Melanocyte of skin (primary cell): Measurements from ENCODE around the gene C6orf47. TPM values are rescaled to one million over a fixed set of nuclear protein-coding genes. Genes with fewer than 3 reads are reported as not detected.

ENCODE experiments used
- small RNA-seq, 2 donors: library from RNA; depleted of rRNA; stranded (forward); fragments of <200 nt; gene quantifications; one replicate each; pipeline ENCODE3, GENCODE V24; 2012
- total RNA-seq, 2 donors: library from RNA; depleted of rRNA; stranded (reverse); fragments of >200 nt; gene quantifications; 2 replicates each; pipeline ENCODE4 v1.2.3, GENCODE V29; 2012

The C6orf47 gene
- total RNA-seq = 10 to 100 TPM; 21.3 to 23.1 TPM

DNA sequence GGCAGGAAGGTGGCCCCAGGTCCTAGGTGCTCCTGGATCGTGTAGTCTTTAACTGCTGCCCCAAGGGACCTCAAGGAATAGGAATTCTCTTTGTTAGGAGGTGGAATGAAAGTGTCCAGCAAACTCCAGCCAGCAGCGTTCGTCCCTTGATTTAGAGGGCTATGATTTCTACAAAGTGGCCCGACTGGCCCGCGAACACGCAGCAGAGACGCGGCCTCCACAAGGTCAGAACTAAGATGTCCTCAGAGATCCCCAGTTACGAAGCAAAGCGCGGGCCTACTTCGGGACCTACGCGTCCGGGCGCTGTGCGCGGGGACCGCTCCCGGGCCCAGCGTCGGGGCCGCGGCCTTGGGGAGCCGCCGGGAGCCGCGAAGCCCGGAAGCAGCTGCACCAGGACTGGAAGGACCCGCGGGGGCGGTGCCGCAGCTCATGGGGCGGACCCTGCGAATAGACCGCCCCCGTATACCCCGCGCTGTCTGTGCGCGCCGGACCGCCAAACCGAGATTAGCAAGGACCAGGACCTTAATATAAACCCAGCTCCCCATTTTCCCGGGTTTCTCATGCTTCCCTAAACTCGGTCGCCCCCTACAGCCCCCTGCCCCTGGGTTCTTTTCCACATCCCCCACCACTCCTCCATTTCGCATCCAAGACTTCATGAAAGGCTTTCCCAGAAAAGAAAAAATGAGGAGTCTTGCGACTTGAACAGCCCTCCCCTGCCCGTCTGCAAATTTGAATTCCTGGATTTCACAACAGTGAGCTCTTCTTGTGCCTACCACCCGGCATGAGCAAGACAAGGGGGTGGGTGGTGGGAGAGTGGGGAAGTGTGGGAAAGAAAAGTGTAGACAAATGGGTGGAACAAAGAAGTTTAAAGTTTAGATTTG, at the start of gene C6orf47:
TSS of gene C6orf47 (minus strand) at position 398 of the 881 bp plus-strand sequence. CDS start 831 bp downstream, outside the sequence.

GRCh38 chr6:31706599-31706998, 46.0 kb upstream of the C6orf47 start, which contains the start of gene LY6G6F:
Gene LY6G6F, plus strand, starts transcription at chr6:31706866. Its CDS starts 41 bp downstream, at chr6:31706907.

GRCh38 chr6:31702819-31703716, 42.5 kb upstream of the C6orf47 start, which contains the start of gene ABHD16A:
Gene ABHD16A, minus strand, starts transcription at chr6:31703324. Its CDS starts 43 bp downstream, at chr6:31703281.

DNA sequence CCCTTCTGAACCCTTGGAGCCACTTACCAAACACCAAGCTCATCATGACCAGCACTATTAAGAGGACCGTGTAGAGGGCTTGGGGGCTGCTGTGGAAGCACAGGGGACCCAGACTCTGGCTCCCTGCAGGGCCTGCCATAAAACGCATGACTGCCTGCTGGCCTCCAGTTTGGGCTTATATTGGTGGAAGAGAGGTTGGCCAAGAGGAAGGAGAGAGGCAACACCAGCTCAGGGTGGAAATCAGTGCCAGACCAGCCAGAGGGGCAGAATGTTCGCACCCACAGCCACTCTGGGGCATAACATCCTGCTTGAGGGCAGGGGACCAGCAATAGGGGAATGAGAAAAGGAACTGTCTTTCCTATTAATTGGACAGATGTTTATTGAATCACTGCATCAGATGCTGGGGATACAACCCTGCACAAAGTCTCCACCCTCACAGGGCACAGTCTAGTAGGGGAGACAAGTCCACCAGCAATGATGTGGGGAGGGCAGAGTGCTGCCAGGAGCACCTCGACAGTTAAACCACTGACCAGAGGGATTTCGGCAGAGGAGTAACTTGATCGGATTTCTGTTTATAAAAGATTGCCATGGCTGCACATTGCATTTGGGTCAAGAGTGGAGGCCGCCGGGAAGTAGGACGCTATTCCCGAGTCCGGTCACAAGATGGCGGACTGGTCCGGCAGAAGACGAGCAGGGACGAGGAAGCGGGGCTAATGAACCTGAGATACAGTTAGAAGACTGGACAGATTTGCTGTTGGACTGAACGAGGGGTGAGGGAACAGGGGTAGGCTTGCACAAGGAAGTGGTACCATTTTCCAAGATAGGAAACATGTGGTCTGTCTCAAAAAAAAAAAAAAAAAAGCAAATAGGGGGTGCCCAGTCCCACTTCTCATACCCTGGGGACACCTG, 19.9 kb upstream of the C6orf47 start, which contains the start of gene LY6G5C:
TSS of gene LY6G5C (minus strand) at position 842 of the 909 bp plus-strand sequence. CDS start at position 148, 694 bp downstream.

GRCh38 chr6:31669676-31670075, 9.1 kb upstream of the C6orf47 start, which contains the start of gene LY6G5B:
Gene LY6G5B, plus strand, starts transcription at chr6:31669976. Its CDS starts 975 bp downstream, at chr6:31670951.

DNA sequence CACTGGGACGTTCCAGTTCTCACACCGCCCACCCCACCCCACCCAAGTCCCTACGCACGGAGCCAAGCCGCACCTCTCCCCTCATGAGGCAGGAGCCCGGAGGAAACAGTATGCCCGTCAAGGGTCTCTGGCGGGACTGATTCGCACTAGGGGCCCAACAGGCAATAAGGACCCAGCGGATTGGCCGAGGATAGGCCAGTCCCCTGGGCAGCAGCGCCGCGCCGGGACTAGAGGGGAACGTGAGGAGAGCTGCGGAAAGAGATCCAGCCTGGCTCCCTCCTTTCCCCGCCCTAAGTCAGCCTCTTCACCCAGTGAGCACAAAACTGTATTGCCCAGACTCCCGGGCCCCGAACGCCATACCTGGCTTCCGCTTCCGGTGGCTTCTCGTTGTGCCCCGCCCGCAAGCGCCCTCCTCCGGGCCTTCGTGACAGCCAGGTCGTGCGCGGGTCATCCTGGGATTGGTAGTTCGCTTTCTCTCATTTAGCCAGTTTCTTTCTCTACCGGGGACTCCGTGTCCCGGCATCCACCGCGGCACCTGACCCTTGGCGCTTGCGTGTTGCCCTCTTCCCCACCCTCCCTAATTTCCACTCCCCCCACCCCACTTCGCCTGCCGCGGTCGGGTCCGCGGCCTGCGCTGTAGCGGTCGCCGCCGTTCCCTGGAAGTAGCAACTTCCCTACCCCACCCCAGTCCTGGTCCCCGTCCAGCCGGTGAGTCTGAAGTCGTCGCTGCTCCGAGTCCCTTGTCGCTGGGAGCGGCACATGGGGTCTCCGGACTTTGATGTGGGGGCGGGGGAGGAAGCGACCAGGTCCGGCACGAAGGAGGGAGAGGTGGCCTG, 5.1 kb upstream of the C6orf47 start, which contains the start of gene CSNK2B:
TSS of gene CSNK2B (plus strand) at position 580 of the 836 bp plus-strand sequence. CDS start 752 bp downstream, outside the sequence.

DNA sequence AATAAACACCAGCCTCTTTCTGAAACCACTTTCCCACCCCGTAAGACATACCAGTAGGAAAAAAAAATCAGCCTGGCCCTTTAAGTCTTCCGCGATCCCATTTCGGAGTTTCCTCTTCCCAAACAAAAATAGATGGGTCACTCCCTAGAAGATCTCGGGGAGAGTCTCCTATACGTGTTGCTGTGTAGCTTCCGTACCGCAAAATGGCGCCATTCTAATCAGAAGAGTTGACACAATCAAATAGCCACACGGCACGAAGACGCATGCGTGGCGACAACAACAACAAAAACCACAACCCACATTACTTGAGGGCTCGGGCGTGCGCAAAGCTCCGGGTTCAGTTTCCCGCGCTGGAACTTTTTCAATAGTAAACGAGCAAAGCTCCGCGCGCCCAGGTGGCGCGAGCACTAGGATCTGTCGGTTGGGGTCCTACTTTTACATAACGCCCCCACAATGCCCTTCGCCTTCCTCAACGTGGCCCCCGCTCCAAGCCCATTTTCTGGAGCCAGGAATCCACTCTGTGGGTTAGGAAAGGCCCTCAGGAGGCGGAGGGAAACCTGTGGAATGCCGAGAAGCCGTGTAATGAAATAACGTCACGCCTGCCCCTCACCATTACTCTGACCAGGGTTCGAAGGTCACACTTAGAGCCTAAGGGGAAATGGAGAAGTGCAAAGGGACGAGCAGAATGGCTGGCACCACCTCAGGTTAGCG, 4.4 kb upstream of the C6orf47 start, which contains the start of gene GPANK1:
TSS of gene GPANK1 (minus strand) at position 208 of the 711 bp plus-strand sequence. CDS start 519 bp downstream, outside the sequence.

GRCh38 chr6:31655349-31656237, 5.0 kb downstream of the C6orf47 start, which contains the start of gene APOM:
Gene APOM, plus strand, starts transcription at chr6:31655894. Its CDS starts 73 bp downstream, at chr6:31655967.

GRCh38 chr6:31620586-31621319, 39.8 kb downstream of the C6orf47 start, which contains the start of gene PRRC2A:
Gene PRRC2A, plus strand, starts transcription at chr6:31620715. Its CDS starts 2,075 bp downstream, at chr6:31622790.

DNA sequence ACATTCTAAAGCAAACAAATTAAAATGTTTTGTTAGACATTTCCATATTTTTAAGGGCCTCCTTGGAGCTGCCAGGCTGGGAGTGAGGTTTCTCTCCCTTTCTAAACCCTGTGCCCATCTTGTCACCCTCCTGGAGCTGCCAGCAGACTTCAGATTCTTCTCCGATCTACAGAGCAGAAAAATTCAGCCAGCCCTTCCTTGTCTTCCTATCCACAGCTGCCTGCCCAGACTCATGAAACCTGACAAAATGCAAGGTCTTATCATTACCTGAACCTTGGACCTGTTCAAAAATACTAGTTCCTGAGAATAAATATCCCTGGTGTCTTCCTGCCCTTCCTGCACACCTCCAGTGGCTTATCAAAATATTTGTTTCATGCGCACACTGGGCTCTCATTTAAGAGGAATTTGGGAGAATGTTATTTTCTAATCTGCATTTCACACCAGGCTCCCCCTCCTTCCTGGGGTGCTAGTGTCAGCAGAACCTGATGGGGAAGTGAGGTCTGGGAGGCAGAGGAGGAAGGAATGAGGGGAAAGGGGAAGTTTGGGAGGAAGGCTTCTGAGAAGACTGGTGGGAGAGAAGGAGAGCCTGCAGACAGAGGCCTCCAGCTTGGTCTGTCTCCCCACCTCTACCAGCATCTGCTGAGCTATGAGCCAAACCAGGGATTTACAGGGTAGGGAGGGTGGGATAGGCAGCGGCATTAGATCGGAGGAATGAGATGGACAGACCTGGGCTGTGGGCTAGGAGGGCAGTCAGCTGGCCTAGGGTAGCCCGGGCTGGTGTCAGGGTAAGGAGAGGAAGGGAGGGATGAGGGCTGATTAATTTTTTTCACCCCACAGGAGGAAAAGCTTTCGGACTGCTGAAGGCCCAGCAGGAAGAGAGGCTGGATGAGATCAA, 45.6 kb downstream of the C6orf47 start, which contains the start of gene AIF1:
TSS of gene AIF1 (plus strand) at position 551 of the 895 bp plus-strand sequence. CDS start at position 647, 96 bp downstream.

Small RNA genes within 50 kb of the gene (small RNA-seq; reads per million reads assigned to genes)
- gene MIR4646 = 0 to 0.23 reads per million in 2 donors
- 0.29 to 0.30 reads per million in 2 donors for gene MIR6832
- 0 reads per million in 2 donors for gene RF00019
- 185 to 388 reads per million in 2 donors for gene SNORA38
- gene UQCRHP1 = 0 reads per million in 2 donors

Other genes with a start within 250 kb of the C6orf47 start
- gene MICB, start 162.6 kb downstream of the C6orf47 start, total RNA-seq = 10 to 100 TPM; 11.4 to 19.3 TPM
- gene MCCD1, start 131.8 kb downstream of the C6orf47 start, total RNA-seq = not detected
- gene DDX39B, start 118.8 kb downstream of the C6orf47 start, total RNA-seq = 100 to 1,000 TPM; 257 to 581 TPM
- gene ATP6V1G2, start 114.2 kb downstream of the C6orf47 start, total RNA-seq = 1 to 10 TPM in 1 of 2 donors, under 1 TPM in 1; 0.33 to 1.0 TPM
- gene NFKBIL1, start 113.2 kb downstream of the C6orf47 start, total RNA-seq = 10 to 100 TPM; 21.6 to 27.5 TPM
- under 1 TPM in 1 of 2 donors, not detected in 1; under 0.01 TPM for gene LTA, start 88.5 kb downstream of the C6orf47 start, total RNA-seq
- gene TNF, start 85.2 kb downstream of the C6orf47 start, total RNA-seq = under 1 TPM; under 0.01 to 0.34 TPM
- not detected for gene LTB, start 78.4 kb downstream of the C6orf47 start, total RNA-seq
- gene LST1, start 74.5 kb downstream of the C6orf47 start, total RNA-seq = not detected
- gene NCR3, start 67.8 kb downstream of the C6orf47 start, total RNA-seq = not detected
- gene AIF1, start 45.5 kb downstream of the C6orf47 start, total RNA-seq = not detected
- 10 to 100 TPM; 68.5 to 72.3 TPM for gene PRRC2A, start 40.1 kb downstream of the C6orf47 start, total RNA-seq
- 100 to 1,000 TPM; 125 to 160 TPM for gene BAG6, start 8.1 kb downstream of the C6orf47 start, total RNA-seq
- 1 to 10 TPM in 1 of 2 donors, under 1 TPM in 1; 0.33 to 1.0 TPM for gene APOM, start 4.9 kb downstream of the C6orf47 start, total RNA-seq
- gene GPANK1, start 4.2 kb upstream of the C6orf47 start, total RNA-seq = 10 to 100 TPM; 13.1 to 17.3 TPM
- gene CSNK2B, start 5.3 kb upstream of the C6orf47 start, total RNA-seq = 100 to 1,000 TPM; 142 to 170 TPM
- 1 to 10 TPM in 1 of 2 donors, under 1 TPM in 1; 1.00 to 2.1 TPM for gene LY6G5B, start 9.2 kb upstream of the C6orf47 start, total RNA-seq
- under 1 TPM; under 0.01 to 0.67 TPM for gene LY6G5C, start 20.3 kb upstream of the C6orf47 start, total RNA-seq
- gene ABHD16A, start 42.5 kb upstream of the C6orf47 start, total RNA-seq = 10 to 100 TPM; 47.0 to 53.0 TPM
- gene LY6G6F, start 46.1 kb upstream of the C6orf47 start, total RNA-seq = not detected
- gene LY6G6D, start 54.6 kb upstream of the C6orf47 start, total RNA-seq = not detected
- not detected for gene LY6G6C, start 61.0 kb upstream of the C6orf47 start, total RNA-seq
- not detected for gene MPIG6B, start 62.6 kb upstream of the C6orf47 start, total RNA-seq
- gene DDAH2, start 68.5 kb upstream of the C6orf47 start, total RNA-seq = 10 to 100 TPM; 10.3 to 22.0 TPM
- 100 to 1,000 TPM; 511 to 845 TPM for gene CLIC1, start 75.8 kb upstream of the C6orf47 start, total RNA-seq
- gene MSH5, start 79.2 kb upstream of the C6orf47 start, total RNA-seq = 10 to 100 TPM; 17.6 to 22.0 TPM
- 1 to 10 TPM in 1 of 2 donors, under 1 TPM in 1; 0.69 to 1.7 TPM for gene SAPCD1, start 101.9 kb upstream of the C6orf47 start, total RNA-seq
- not detected for gene VWA7, start 116.5 kb upstream of the C6orf47 start, total RNA-seq
- 10 to 100 TPM; 58.5 to 66.6 TPM for gene VARS1, start 135.0 kb upstream of the C6orf47 start, total RNA-seq
- 10 to 100 TPM; 41.0 to 61.6 TPM for gene LSM2, start 146.2 kb upstream of the C6orf47 start, total RNA-seq
- gene HSPA1L, start 154.5 kb upstream of the C6orf47 start, total RNA-seq = under 1 TPM; 0.67 to 0.69 TPM
- gene HSPA1A, start 154.8 kb upstream of the C6orf47 start, total RNA-seq = 100 to 1,000 TPM in 1 of 2 donors, 10 to 100 TPM in 1; 55.7 to 144 TPM
- gene HSPA1B, start 167.0 kb upstream of the C6orf47 start, total RNA-seq = 100 to 1,000 TPM in 1 of 2 donors, 10 to 100 TPM in 1; 95.3 to 188 TPM
- gene NEU1, start 202.0 kb upstream of the C6orf47 start, total RNA-seq = 100 to 1,000 TPM; 114 to 132 TPM
- not detected for gene SLC44A4, start 218.2 kb upstream of the C6orf47 start, total RNA-seq
- gene EHMT2, start 236.9 kb upstream of the C6orf47 start, total RNA-seq = 10 to 100 TPM; 29.9 to 44.3 TPM
- 1 to 10 TPM; 1.7 to 3.0 TPM for gene ZBTB12, start 241.3 kb upstream of the C6orf47 start, total RNA-seq